Measurements from ENCODE around the gene LKAAEAR1.

The LKAAEAR1 gene

DNA sequence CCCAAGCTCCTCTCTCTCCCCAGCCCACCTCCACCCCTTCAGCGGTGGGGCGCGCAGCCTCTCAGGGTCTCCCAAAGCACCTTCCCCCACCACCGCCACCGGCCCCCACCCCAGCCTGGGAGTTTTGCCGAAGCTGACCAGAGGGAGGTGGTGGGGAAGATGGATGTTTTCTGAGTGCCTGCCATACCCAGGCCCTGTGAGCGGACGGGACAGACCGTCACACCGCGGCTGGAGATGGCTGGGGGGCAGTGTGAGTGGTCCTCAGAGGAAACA, 42.5 kb downstream of the LKAAEAR1 start:
- TF ChIP-seq, protein P1, sequence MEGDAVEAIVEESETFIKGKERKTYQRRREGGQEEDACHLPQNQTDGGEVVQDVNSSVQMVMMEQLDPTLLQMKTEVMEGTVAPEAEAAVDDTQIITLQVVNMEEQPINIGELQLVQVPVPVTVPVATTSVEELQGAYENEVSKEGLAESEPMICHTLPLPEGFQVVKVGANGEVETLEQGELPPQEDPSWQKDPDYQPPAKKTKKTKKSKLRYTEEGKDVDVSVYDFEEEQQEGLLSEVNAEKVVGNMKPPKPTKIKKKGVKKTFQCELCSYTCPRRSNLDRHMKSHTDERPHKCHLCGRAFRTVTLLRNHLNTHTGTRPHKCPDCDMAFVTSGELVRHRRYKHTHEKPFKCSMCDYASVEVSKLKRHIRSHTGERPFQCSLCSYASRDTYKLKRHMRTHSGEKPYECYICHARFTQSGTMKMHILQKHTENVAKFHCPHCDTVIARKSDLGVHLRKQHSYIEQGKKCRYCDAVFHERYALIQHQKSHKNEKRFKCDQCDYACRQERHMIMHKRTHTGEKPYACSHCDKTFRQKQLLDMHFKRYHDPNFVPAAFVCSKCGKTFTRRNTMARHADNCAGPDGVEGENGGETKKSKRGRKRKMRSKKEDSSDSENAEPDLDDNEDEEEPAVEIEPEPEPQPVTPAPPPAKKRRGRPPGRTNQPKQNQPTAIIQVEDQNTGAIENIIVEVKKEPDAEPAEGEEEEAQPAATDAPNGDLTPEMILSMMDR (IDR thresholded peaks at IDR 0.05), result no peak
- H3K4me3 ChIP-seq (ENCODE audit: low read depth, low read length), result no peak overlapping the region
- no peaks in the 10 kb centered on the region for H3K9me3 ChIP-seq (ENCODE audit: control insufficient read depth, low read length)
- no peaks in the 10 kb centered on the region for H3K79me2 ChIP-seq
- peaks cover 4% of the 10 kb centered on the region for H3K4me1 ChIP-seq
- H3K36me3 ChIP-seq (ENCODE audit: control insufficient read depth, insufficient read depth, low read length), result no peaks in the 10 kb centered on the region
- H2AFZ ChIP-seq, result no peak overlapping the region
- no peak overlapping the region for H3K9ac ChIP-seq
- no peak overlapping the region for H3K27ac ChIP-seq
- no peaks in the 10 kb centered on the region for H3K27me3 ChIP-seq (ENCODE audit: control insufficient read depth, insufficient read depth, low read length)
- no peak overlapping the region for H3K4me2 ChIP-seq (ENCODE audit: low read length)

DNA sequence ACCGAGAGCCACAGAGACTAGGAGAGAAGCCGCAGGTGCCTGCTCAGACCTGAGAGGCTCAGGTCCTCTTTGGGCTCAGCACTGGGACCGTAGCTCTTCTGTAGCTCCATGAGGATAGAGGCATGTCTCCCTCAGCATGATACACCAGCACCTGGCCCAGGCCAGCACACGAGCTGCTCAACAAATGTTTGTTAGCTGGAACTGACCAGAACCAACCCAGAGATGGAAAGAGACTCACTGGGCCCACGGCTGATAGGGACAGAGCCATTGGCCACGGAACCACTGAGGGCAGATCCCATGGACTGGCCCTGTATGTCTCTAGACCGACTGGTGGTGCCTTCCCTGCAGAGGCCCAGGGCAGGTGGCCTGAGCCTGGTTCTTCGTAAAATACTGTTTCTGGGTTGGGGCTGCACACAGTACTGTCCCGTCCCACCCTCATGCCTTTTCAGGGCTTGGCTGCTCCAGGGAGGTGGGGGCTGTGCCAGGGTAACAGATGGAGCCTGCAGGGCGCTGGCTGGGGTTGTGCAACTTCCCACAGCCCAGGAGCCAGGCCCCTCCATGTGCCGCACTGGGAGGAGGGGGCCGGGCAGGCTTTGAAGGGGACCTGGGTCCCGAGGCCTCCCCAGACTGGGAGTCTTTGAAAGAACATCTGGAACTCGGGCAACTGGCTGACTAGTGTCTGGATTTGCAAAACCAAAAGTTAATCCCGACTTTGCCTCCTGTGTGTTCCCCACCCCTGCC, 43.0 kb downstream of the LKAAEAR1 start:
- Histone ChIP-seq H3K79me2 (no peaks in the 10 kb centered on the region), H3K4me3 (ENCODE audit: low read depth, low read length) (no peak overlapping the region), H2AFZ (no peak overlapping the region), H3K4me1 (peaks cover 4% of the 10 kb centered on the region), H3K27ac (no peak overlapping the region), H3K27me3 (ENCODE audit: control insufficient read depth, insufficient read depth, low read length) (no peaks in the 10 kb centered on the region), H3K9me3 (ENCODE audit: control insufficient read depth, low read length) (no peaks in the 10 kb centered on the region), H3K36me3 (ENCODE audit: control insufficient read depth, insufficient read depth, low read length) (no peaks in the 10 kb centered on the region), H3K9ac (no peak overlapping the region), H3K4me2 (ENCODE audit: low read length) (no peak overlapping the region)
- TF ChIP-seq, protein P1 (IDR thresholded peaks at IDR 0.05), result no peak

DNA sequence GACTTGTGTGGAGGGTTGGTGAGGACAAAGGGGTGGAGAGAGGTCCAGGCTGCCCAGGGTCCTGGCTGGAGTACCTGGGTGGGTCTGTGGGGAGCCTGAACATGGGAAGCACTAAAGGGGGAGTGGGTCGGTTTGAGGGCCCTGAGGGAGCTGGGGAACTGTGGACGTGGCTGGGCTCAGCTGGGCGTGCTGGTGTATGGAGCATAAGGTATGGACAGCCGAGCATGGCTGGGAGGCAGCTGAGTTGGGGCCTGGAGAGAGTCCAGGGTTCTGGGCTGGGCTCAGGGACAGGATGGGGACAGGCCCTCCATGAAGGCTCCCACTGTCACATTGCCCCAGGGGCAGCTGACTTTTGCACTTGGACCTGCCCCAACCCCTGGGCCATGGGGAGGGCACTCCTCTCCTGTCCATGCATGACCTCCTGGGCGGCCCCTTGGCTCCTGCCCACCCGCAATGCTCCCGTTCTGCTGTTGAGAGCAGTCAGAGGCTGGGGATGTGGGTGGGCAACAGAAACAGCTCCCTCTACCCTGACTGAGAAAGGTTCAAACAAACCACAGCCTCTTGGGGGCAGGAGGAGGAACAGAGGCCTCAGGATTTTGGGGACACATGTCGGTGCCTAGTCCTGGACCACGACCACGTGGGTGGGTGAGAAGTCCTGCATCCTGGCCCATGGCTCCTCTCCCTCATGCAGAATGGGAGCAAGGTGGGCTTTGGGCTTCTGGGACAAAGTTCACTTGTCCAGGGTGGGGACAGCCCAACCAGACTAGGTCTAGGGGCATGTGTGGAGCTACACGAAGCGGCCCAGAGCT, 43.8 kb downstream of the LKAAEAR1 start:
- Histone ChIP-seq H3K9me3 (ENCODE audit: control insufficient read depth, low read length) (no peaks in the 10 kb centered on the region), H3K27me3 (ENCODE audit: control insufficient read depth, insufficient read depth, low read length) (no peaks in the 10 kb centered on the region), H3K4me3 (ENCODE audit: low read depth, low read length) (no peak overlapping the region), H3K27ac (no peak overlapping the region), H3K4me1 (peaks cover 4% of the 10 kb centered on the region), H3K4me2 (ENCODE audit: low read length) (no peak overlapping the region), H3K79me2 (no peaks in the 10 kb centered on the region), H3K9ac (no peak overlapping the region), H2AFZ (no peak overlapping the region), H3K36me3 (ENCODE audit: control insufficient read depth, insufficient read depth, low read length) (no peaks in the 10 kb centered on the region)
- TF ChIP-seq, protein P1 (IDR thresholded peaks at IDR 0.05), result no peak

DNA sequence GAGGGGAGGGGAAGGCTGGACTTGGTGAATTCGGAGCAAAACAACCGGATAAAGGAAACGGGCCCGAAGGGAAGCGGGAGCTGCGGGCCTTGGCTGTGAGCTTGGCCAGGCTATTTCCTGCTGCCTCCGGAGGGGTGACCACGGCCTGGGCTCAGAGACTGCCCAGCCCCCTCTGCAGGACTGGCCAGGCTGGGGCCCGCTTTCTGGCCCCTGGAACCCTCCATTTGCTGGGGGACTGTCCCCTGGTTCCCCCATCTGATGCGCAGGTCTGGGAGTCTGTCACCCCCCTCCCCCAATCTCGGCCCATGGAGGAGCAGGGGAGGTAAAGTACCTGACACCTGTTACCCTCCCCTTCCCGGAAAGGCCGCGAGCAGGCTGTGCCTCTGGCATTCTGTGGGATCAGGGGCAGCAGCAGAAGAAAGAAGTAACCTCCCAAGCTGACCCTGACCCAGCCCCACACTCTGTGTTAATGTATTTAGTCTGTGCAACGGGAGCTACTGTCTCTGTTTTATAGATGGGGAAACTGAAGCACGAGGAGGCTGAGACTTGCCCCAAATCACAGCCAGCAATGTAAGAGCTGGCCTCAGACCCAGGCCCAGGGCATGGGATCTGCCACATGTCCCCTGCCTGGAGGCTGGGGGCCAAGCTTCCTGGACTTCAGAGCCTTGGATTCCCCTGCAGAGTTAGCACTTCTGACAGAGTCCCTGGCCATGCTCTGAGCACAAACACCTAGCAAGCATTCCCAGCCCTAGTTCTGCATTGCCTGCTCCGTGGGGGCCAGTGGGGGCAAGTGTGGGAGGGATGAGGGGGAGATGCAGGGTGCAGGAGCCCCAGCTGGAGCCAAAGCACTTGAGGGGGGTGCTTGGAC, 44.7 kb downstream of the LKAAEAR1 start:
- Histone ChIP-seq H3K36me3 (ENCODE audit: control insufficient read depth, insufficient read depth, low read length) (no peaks in the 10 kb centered on the region), H3K79me2 (no peaks in the 10 kb centered on the region), H3K27me3 (ENCODE audit: control insufficient read depth, insufficient read depth, low read length) (no peaks in the 10 kb centered on the region), H3K4me1 (peaks cover 4% of the 10 kb centered on the region), H3K4me2 (ENCODE audit: low read length) (peak overlapping the region; percentile 82), H3K4me3 (ENCODE audit: low read depth, low read length) (peak overlapping the region; percentile 65), H2AFZ (peak overlapping the region; percentile 88), H3K9me3 (ENCODE audit: control insufficient read depth, low read length) (no peaks in the 10 kb centered on the region), H3K9ac (no peak overlapping the region), H3K27ac (peak overlapping the region; percentile 37)
- TF ChIP-seq, protein P1 (IDR thresholded peaks at IDR 0.05), result no peak
